Measurements from ENCODE around the gene FAM13C. TPM values are rescaled to one million over a fixed set of nuclear protein-coding genes. Genes with fewer than 3 reads are reported as not detected.

FAM13C gene
- total RNA-seq, 1 donor from 2014 or later = not detected

- no peaks in the 10 kb centered on the region for H3K9me3 Mint-ChIP-seq
- H3K4me3 Mint-ChIP-seq = no peak overlapping the region
- DNase-seq (ENCODE audit: low spot score) = no peak
- H3K4me1 Mint-ChIP-seq (ENCODE audit: low read depth) = no peaks in the 10 kb centered on the region
- intact Hi-C loops (cut with micrococcal nuclease) = no loop called here
- no peaks in the 10 kb centered on the region for H3K36me3 Mint-ChIP-seq (ENCODE audit: low read depth)
- no peaks in the 10 kb centered on the region for H3K27me3 Mint-ChIP-seq (ENCODE audit: insufficient read depth)
- H3K27ac Mint-ChIP-seq = no peak overlapping the region
These were observed 59.3 kb downstream of the FAM13C start for GRCh38 chr10:59303018-59303417.

- Mint-ChIP-seq H3K4me1 (ENCODE audit: low read depth) (no peaks in the 10 kb centered on the region), H3K27me3 (ENCODE audit: insufficient read depth) (no peaks in the 10 kb centered on the region), H3K27ac (no peak overlapping the region), H3K9me3 (no peaks in the 10 kb centered on the region), H3K4me3 (no peak overlapping the region), H3K36me3 (ENCODE audit: low read depth) (no peaks in the 10 kb centered on the region)
- intact Hi-C loops (cut with micrococcal nuclease) = no loop called here
- DNase-seq (ENCODE audit: low spot score) = no peak
These were observed 60.0 kb downstream of the FAM13C start for GRCh38 chr10:59302381-59302780.

- H3K9me3 Mint-ChIP-seq = no peaks in the 10 kb centered on the region
These were observed 61.1 kb downstream of the FAM13C start for GRCh38 chr10:59301067-59301754.

GRCh38 chr10:59300386-59300785, 62.0 kb downstream of the FAM13C start:
- H3K27ac Mint-ChIP-seq = no peak overlapping the region
- intact Hi-C loops (cut with micrococcal nuclease) = no loop called here

More at GRCh38 chr10:59301067-59301754, 61.1 kb downstream of the FAM13C start:
- intact Hi-C loops (cut with micrococcal nuclease) = no loop called here
- DNase-seq (ENCODE audit: low spot score) = no peak
- no peaks in the 10 kb centered on the region for H3K36me3 Mint-ChIP-seq (ENCODE audit: low read depth)
- H3K27me3 Mint-ChIP-seq (ENCODE audit: insufficient read depth) = no peaks in the 10 kb centered on the region
- H3K4me1 Mint-ChIP-seq (ENCODE audit: low read depth) = no peaks in the 10 kb centered on the region
- no peak overlapping the region for H3K4me3 Mint-ChIP-seq
- no peak overlapping the region for H3K27ac Mint-ChIP-seq

GRCh38 chr10:59299933-59300332, 62.4 kb downstream of the FAM13C start:
- no peak overlapping the region for H3K27ac Mint-ChIP-seq
- no peak overlapping the region for H3K4me3 Mint-ChIP-seq
- H3K4me1 Mint-ChIP-seq (ENCODE audit: low read depth) = no peaks in the 10 kb centered on the region
- intact Hi-C loops (cut with micrococcal nuclease) = no loop called here
- DNase-seq (ENCODE audit: low spot score) = no peak
- no peaks in the 10 kb centered on the region for H3K9me3 Mint-ChIP-seq
- H3K36me3 Mint-ChIP-seq (ENCODE audit: low read depth) = no peaks in the 10 kb centered on the region
- no peaks in the 10 kb centered on the region for H3K27me3 Mint-ChIP-seq (ENCODE audit: insufficient read depth)

More at GRCh38 chr10:59300386-59300785, 62.0 kb downstream of the FAM13C start:
- Mint-ChIP-seq H3K9me3 (no peaks in the 10 kb centered on the region), H3K4me1 (ENCODE audit: low read depth) (no peaks in the 10 kb centered on the region), H3K36me3 (ENCODE audit: low read depth) (no peaks in the 10 kb centered on the region), H3K4me3 (no peak overlapping the region), H3K27me3 (ENCODE audit: insufficient read depth) (no peaks in the 10 kb centered on the region)
- DNase-seq (ENCODE audit: low spot score) = no peak

- Mint-ChIP-seq H3K4me3 (no peak overlapping the region), H3K36me3 (ENCODE audit: low read depth) (no peaks in the 10 kb centered on the region), H3K27ac (no peak overlapping the region), H3K9me3 (no peaks in the 10 kb centered on the region), H3K4me1 (ENCODE audit: low read depth) (no peaks in the 10 kb centered on the region), H3K27me3 (ENCODE audit: insufficient read depth) (no peaks in the 10 kb centered on the region)
- intact Hi-C loops (cut with micrococcal nuclease) = no loop called here
- no peak for DNase-seq (ENCODE audit: low spot score)
These were observed 71.9 kb downstream of the FAM13C start for GRCh38 chr10:59290448-59290847.

GRCh38 chr10:59289853-59290252, 72.5 kb downstream of the FAM13C start:
- no peak for DNase-seq (ENCODE audit: low spot score)
- no peaks in the 10 kb centered on the region for H3K27me3 Mint-ChIP-seq (ENCODE audit: insufficient read depth)
- H3K36me3 Mint-ChIP-seq (ENCODE audit: low read depth) = no peaks in the 10 kb centered on the region
- no peaks in the 10 kb centered on the region for H3K9me3 Mint-ChIP-seq
- H3K27ac Mint-ChIP-seq = no peak overlapping the region
- H3K4me1 Mint-ChIP-seq (ENCODE audit: low read depth) = no peaks in the 10 kb centered on the region
- no peak overlapping the region for H3K4me3 Mint-ChIP-seq
- intact Hi-C loops (cut with micrococcal nuclease) = no loop called here

- H3K27me3 Mint-ChIP-seq (ENCODE audit: insufficient read depth) = peaks cover 1% of the 10 kb centered on the region
- no peak overlapping the region for H3K27ac Mint-ChIP-seq
- no peak overlapping the region for H3K4me3 Mint-ChIP-seq
- H3K9me3 Mint-ChIP-seq = no peaks in the 10 kb centered on the region
- DNase-seq (ENCODE audit: low spot score) = no peak
- no peaks in the 10 kb centered on the region for H3K36me3 Mint-ChIP-seq (ENCODE audit: low read depth)
- intact Hi-C loops (cut with micrococcal nuclease) = no loop called here
- H3K4me1 Mint-ChIP-seq (ENCODE audit: low read depth) = no peaks in the 10 kb centered on the region
These were observed 74.6 kb downstream of the FAM13C start for GRCh38 chr10:59287587-59288255.

- no peaks in the 10 kb centered on the region for H3K36me3 Mint-ChIP-seq (ENCODE audit: low read depth)
- no peak for DNase-seq (ENCODE audit: low spot score)
- no peaks in the 10 kb centered on the region for H3K4me1 Mint-ChIP-seq (ENCODE audit: low read depth)
- peaks cover 1% of the 10 kb centered on the region for H3K27me3 Mint-ChIP-seq (ENCODE audit: insufficient read depth)
- H3K4me3 Mint-ChIP-seq = no peak overlapping the region
- H3K9me3 Mint-ChIP-seq = no peaks in the 10 kb centered on the region
- intact Hi-C loops (cut with micrococcal nuclease) = no loop called here
- no peak overlapping the region for H3K27ac Mint-ChIP-seq
These were observed 76.5 kb downstream of the FAM13C start for GRCh38 chr10:59285848-59286247.

GRCh38 chr10:59285073-59285472, 77.3 kb downstream of the FAM13C start:
- DNase-seq (ENCODE audit: low spot score) = no peak
- no peak overlapping the region for H3K4me3 Mint-ChIP-seq
- intact Hi-C loops (cut with micrococcal nuclease) = no loop called here
- no peak overlapping the region for H3K27ac Mint-ChIP-seq
- no peaks in the 10 kb centered on the region for H3K36me3 Mint-ChIP-seq (ENCODE audit: low read depth)
- peaks cover 1% of the 10 kb centered on the region for H3K27me3 Mint-ChIP-seq (ENCODE audit: insufficient read depth)
- no peaks in the 10 kb centered on the region for H3K9me3 Mint-ChIP-seq
- H3K4me1 Mint-ChIP-seq (ENCODE audit: low read depth) = no peaks in the 10 kb centered on the region

GRCh38 chr10:59284118-59284975, 78.0 kb downstream of the FAM13C start:
- H3K27ac Mint-ChIP-seq = no peak overlapping the region
- no peaks in the 10 kb centered on the region for H3K36me3 Mint-ChIP-seq (ENCODE audit: low read depth)
- intact Hi-C loops (cut with micrococcal nuclease) = no loop called here
- H3K4me3 Mint-ChIP-seq = no peak overlapping the region
- no peak for DNase-seq (ENCODE audit: low spot score)
- H3K27me3 Mint-ChIP-seq (ENCODE audit: insufficient read depth) = peaks cover 1% of the 10 kb centered on the region
- H3K9me3 Mint-ChIP-seq = no peaks in the 10 kb centered on the region
- H3K4me1 Mint-ChIP-seq (ENCODE audit: low read depth) = no peaks in the 10 kb centered on the region

GRCh38 chr10:59283456-59284091, 78.8 kb downstream of the FAM13C start:
- intact Hi-C loops (cut with micrococcal nuclease) = no loop called here
- Mint-ChIP-seq H3K27me3 (ENCODE audit: insufficient read depth) (peaks cover 1% of the 10 kb centered on the region), H3K4me1 (ENCODE audit: low read depth) (no peaks in the 10 kb centered on the region), H3K4me3 (no peak overlapping the region), H3K27ac (no peak overlapping the region), H3K9me3 (no peaks in the 10 kb centered on the region), H3K36me3 (ENCODE audit: low read depth) (no peaks in the 10 kb centered on the region)
- DNase-seq (ENCODE audit: low spot score) = no peak
